ENCODE results near the gene THAP7. TPM values are rescaled to one million over a fixed set of nuclear protein-coding genes. Genes with fewer than 3 reads are reported as not detected.

THAP7 gene
- total and polyA plus RNA-seq, 2 of the 13 experiments (the other 11 are each of a cell fraction or from before 2014, with no cell fraction given) = 13.0 to 25.5 TPM

DNA sequence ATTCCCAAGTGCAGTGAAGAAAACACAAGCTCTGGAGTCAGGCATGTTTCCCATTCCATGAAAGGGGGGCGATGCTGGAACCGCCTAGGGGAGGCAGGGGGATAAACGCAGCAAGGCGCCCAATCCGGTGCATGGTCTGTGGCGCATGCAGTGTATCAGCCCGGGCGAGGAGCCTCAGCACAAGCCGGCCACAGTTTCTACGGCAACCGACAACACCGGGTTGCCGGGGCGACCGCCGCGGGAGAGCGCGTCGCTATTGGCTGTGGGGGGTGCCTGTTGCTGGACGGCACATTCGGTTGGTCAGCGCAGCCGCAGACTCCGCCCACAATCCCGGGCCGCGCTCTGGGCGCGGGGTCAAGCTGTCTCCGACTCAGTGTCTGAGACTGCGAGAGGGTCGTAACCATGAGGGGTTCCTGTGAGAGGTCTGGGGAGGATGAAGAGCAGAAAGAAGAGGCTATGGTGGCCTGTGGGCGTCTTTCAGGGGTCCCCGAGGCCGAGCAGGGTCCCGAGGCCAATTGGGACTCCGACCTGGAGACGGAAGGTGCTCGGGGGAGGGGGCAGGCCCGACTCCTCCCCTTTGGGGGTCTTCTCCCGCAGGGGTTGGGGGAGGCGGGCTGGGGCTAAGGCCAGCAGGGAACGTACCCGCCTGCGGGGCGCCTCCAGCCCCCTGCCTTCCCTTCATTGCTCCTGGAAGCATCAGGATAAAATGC lies 43.8 kb upstream of the THAP7 start, which contains the start of gene LRRC74B (continued):
- TF ChIP-seq, protein P1, sequence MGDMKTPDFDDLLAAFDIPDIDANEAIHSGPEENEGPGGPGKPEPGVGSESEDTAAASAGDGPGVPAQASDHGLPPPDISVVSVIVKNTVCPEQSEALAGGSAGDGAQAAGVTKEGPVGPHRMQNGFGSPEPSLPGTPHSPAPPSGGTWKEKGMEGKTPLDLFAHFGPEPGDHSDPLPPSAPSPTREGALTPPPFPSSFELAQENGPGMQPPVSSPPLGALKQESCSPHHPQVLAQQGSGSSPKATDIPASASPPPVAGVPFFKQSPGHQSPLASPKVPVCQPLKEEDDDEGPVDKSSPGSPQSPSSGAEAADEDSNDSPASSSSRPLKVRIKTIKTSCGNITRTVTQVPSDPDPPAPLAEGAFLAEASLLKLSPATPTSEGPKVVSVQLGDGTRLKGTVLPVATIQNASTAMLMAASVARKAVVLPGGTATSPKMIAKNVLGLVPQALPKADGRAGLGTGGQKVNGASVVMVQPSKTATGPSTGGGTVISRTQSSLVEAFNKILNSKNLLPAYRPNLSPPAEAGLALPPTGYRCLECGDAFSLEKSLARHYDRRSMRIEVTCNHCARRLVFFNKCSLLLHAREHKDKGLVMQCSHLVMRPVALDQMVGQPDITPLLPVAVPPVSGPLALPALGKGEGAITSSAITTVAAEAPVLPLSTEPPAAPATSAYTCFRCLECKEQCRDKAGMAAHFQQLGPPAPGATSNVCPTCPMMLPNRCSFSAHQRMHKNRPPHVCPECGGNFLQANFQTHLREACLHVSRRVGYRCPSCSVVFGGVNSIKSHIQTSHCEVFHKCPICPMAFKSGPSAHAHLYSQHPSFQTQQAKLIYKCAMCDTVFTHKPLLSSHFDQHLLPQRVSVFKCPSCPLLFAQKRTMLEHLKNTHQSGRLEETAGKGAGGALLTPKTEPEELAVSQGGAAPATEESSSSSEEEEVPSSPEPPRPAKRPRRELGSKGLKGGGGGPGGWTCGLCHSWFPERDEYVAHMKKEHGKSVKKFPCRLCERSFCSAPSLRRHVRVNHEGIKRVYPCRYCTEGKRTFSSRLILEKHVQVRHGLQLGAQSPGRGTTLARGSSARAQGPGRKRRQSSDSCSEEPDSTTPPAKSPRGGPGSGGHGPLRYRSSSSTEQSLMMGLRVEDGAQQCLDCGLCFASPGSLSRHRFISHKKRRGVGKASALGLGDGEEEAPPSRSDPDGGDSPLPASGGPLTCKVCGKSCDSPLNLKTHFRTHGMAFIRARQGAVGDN (CRISPR knock-in tag; IDR thresholded peaks at IDR 0.05) = peak; percentile 43; the same call in 1 of the 2 replicates
- TF ChIP-seq ZNF317 (CRISPR knock-in tag; IDR thresholded peaks at IDR 0.05) (no peak), PRMT3 (CRISPR knock-in tag; IDR thresholded peaks at IDR 0.05; ENCODE audit: borderline replicate concordance, low read depth) (no peak), SRF (IDR thresholded peaks at IDR 0.05; ENCODE audit: low read depth, low read length) (no peak), RARA (CRISPR knock-in tag; IDR thresholded peaks at IDR 0.05) (no peak), CREB1 (IDR thresholded peaks at IDR 0.05) (0 out of 2 replicates have a peak, but pooled peaks have one; percentile 11), CREB1 (CRISPR knock-in tag; IDR thresholded peaks at IDR 0.05) (no peak), ARNT2 (CRISPR knock-in tag; IDR thresholded peaks at IDR 0.05; ENCODE audit: low read depth) (no peak)
- TF ChIP-seq, protein P2, sequence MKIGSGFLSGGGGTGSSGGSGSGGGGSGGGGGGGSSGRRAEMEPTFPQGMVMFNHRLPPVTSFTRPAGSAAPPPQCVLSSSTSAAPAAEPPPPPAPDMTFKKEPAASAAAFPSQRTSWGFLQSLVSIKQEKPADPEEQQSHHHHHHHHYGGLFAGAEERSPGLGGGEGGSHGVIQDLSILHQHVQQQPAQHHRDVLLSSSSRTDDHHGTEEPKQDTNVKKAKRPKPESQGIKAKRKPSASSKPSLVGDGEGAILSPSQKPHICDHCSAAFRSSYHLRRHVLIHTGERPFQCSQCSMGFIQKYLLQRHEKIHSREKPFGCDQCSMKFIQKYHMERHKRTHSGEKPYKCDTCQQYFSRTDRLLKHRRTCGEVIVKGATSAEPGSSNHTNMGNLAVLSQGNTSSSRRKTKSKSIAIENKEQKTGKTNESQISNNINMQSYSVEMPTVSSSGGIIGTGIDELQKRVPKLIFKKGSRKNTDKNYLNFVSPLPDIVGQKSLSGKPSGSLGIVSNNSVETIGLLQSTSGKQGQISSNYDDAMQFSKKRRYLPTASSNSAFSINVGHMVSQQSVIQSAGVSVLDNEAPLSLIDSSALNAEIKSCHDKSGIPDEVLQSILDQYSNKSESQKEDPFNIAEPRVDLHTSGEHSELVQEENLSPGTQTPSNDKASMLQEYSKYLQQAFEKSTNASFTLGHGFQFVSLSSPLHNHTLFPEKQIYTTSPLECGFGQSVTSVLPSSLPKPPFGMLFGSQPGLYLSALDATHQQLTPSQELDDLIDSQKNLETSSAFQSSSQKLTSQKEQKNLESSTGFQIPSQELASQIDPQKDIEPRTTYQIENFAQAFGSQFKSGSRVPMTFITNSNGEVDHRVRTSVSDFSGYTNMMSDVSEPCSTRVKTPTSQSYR (CRISPR knock-in tag; IDR thresholded peaks at IDR 0.05; ENCODE audit: borderline replicate concordance) = no peak
- TF ChIP-seq, protein P3, sequence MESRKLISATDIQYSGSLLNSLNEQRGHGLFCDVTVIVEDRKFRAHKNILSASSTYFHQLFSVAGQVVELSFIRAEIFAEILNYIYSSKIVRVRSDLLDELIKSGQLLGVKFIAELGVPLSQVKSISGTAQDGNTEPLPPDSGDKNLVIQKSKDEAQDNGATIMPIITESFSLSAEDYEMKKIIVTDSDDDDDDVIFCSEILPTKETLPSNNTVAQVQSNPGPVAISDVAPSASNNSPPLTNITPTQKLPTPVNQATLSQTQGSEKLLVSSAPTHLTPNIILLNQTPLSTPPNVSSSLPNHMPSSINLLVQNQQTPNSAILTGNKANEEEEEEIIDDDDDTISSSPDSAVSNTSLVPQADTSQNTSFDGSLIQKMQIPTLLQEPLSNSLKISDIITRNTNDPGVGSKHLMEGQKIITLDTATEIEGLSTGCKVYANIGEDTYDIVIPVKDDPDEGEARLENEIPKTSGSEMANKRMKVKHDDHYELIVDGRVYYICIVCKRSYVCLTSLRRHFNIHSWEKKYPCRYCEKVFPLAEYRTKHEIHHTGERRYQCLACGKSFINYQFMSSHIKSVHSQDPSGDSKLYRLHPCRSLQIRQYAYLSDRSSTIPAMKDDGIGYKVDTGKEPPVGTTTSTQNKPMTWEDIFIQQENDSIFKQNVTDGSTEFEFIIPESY (CRISPR knock-in tag; IDR thresholded peaks at IDR 0.05) = no peak
- TF ChIP-seq, protein P4, sequence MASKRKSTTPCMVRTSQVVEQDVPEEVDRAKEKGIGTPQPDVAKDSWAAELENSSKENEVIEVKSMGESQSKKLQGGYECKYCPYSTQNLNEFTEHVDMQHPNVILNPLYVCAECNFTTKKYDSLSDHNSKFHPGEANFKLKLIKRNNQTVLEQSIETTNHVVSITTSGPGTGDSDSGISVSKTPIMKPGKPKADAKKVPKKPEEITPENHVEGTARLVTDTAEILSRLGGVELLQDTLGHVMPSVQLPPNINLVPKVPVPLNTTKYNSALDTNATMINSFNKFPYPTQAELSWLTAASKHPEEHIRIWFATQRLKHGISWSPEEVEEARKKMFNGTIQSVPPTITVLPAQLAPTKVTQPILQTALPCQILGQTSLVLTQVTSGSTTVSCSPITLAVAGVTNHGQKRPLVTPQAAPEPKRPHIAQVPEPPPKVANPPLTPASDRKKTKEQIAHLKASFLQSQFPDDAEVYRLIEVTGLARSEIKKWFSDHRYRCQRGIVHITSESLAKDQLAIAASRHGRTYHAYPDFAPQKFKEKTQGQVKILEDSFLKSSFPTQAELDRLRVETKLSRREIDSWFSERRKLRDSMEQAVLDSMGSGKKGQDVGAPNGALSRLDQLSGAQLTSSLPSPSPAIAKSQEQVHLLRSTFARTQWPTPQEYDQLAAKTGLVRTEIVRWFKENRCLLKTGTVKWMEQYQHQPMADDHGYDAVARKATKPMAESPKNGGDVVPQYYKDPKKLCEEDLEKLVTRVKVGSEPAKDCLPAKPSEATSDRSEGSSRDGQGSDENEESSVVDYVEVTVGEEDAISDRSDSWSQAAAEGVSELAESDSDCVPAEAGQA (IDR thresholded peaks at IDR 0.05; ENCODE audit: low read depth) = no peak
- TF ChIP-seq, protein P4 (CRISPR knock-in tag; IDR thresholded peaks at IDR 0.05; ENCODE audit: borderline replicate concordance) = no peak
- TF ChIP-seq, protein P5, sequence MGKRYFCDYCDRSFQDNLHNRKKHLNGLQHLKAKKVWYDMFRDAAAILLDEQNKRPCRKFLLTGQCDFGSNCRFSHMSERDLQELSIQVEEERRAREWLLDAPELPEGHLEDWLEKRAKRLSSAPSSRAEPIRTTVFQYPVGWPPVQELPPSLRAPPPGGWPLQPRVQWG (CRISPR knock-in tag; IDR thresholded peaks at IDR 0.05; ENCODE audit: borderline replicate concordance, low read depth) = no peak
